Measurements from ENCODE around the gene FBXL3. TPM values are rescaled to one million over a fixed set of nuclear protein-coding genes. Genes with fewer than 3 reads are reported as not detected.

FBXL3 gene
- total RNA-seq, 1 donor from 2014 or later = 57.7 TPM

- DNase-seq (no peak), ATAC-seq (no peak)
- no peak for TF ChIP-seq CTCF (IDR thresholded peaks at IDR 0.05)
Measured at GRCh38 chr13:77047649-77048343, 20.8 kb upstream of the FBXL3 start.

GRCh38 chr13:77042566-77043177 is 15.7 kb upstream of the FBXL3 start:
- H3K4me1 ChIP-seq = no peaks in the 10 kb centered on the region
- H3K27ac ChIP-seq = no peak overlapping the region
- DNase-seq (no peak), ATAC-seq (peak in 1 of 2 donors; percentile 50)
- H3K4me3 ChIP-seq = no peak overlapping the region
- no peaks in the 10 kb centered on the region for H3K27me3 ChIP-seq (ENCODE audit: low read depth)
- TF ChIP-seq CTCF (IDR thresholded peaks at IDR 0.05) = no peak
- peaks cover 37% of the 10 kb centered on the region for H3K36me3 ChIP-seq
- intact Hi-C loops (cut with DNase I) = no loop called here
- no peaks in the 10 kb centered on the region for H3K9me3 ChIP-seq

More at GRCh38 chr13:77047649-77048343, 20.8 kb upstream of the FBXL3 start:
- Histone ChIP-seq H3K27ac (no peak overlapping the region), H3K9me3 (no peaks in the 10 kb centered on the region), H3K4me3 (no peak overlapping the region), H3K4me1 (peaks cover 12% of the 10 kb centered on the region), H3K27me3 (ENCODE audit: low read depth) (no peaks in the 10 kb centered on the region), H3K36me3 (peaks cover 83% of the 10 kb centered on the region)
- intact Hi-C loops (cut with DNase I) = no loop called here

- no peaks in the 10 kb centered on the region for H3K27me3 ChIP-seq (ENCODE audit: low read depth)
- intact Hi-C loops (cut with DNase I) = no loop called here
- H3K9me3 ChIP-seq = no peaks in the 10 kb centered on the region
- H3K27ac ChIP-seq = no peak overlapping the region
- DNase-seq = no peak
- no peaks in the 10 kb centered on the region for H3K4me1 ChIP-seq
- peak in 1 of 2 donors; percentile 38 for ATAC-seq
- peaks cover 24% of the 10 kb centered on the region for H3K36me3 ChIP-seq
- no peak overlapping the region for H3K4me3 ChIP-seq
- TF ChIP-seq CTCF (IDR thresholded peaks at IDR 0.05) = no peak
Measured at GRCh38 chr13:77040835-77041234, 13.9 kb upstream of the FBXL3 start.

- DNase-seq = no peak
- H3K36me3 ChIP-seq = peaks cover 18% of the 10 kb centered on the region
- intact Hi-C loops (cut with DNase I) = no loop called here
Measured at GRCh38 chr13:77040076-77040475, 13.1 kb upstream of the FBXL3 start.

GRCh38 chr13:77038907-77039480 is 12.0 kb upstream of the FBXL3 start:
- no peak overlapping the region for H3K4me3 ChIP-seq
- ATAC-seq = no peak
- no peaks in the 10 kb centered on the region for H3K4me1 ChIP-seq
- H3K27ac ChIP-seq = no peak overlapping the region
- peaks cover 7% of the 10 kb centered on the region for H3K36me3 ChIP-seq
- H3K9me3 ChIP-seq = no peaks in the 10 kb centered on the region
- intact Hi-C loops (cut with DNase I) = no loop called here
- DNase-seq = no peak
- TF ChIP-seq CTCF (IDR thresholded peaks at IDR 0.05) = no peak
- H3K27me3 ChIP-seq (ENCODE audit: low read depth) = no peaks in the 10 kb centered on the region

More at GRCh38 chr13:77040076-77040475, 13.1 kb upstream of the FBXL3 start:
- no peaks in the 10 kb centered on the region for H3K4me1 ChIP-seq
- no peak for TF ChIP-seq CTCF (IDR thresholded peaks at IDR 0.05)
- ATAC-seq = no peak
- H3K4me3 ChIP-seq = no peak overlapping the region
- H3K27ac ChIP-seq = no peak overlapping the region
- H3K27me3 ChIP-seq (ENCODE audit: low read depth) = no peaks in the 10 kb centered on the region
- H3K9me3 ChIP-seq = no peaks in the 10 kb centered on the region
